HCT116 (cell line): ENCODE data around the gene DDR2. TPM values are rescaled to one million over a fixed set of nuclear protein-coding genes. Genes with fewer than 3 reads are reported as not detected.

Source experiments
- ATAC-seq: fragments of 200-7000 bp; cut with Tn5 transposase; 2 replicates; pipeline ENCODE4 v1.9.1; 2020; ENCODE audit warnings: mild to moderate bottlenecking, moderate library complexity
- BruUV-seq: library from RNA; stranded (reverse); fragments of 400-500 nt; replicated peaks from 2 replicates; lab custom pipeline; 2021; lab: Mats Ljungman, UMichigan
- CTCF ChIA-PET: fragments of 300-600 bp; sonication (Branson Sonifier 250); formaldehyde crosslinking; loops from one replicate; lab custom pipeline; 2021; ENCODE audit warnings: antibody characterized with exemption; lab: Charles Lee
- POLR2A ChIA-PET: fragments of 300-600, 350-600 bp; sonication (Branson Sonifier 250); formaldehyde crosslinking; loops from one replicate; lab custom pipeline; 2021; ENCODE audit warnings: antibody characterized with exemption; lab: Charles Lee
- RAD21 ChIA-PET, 2 experiments: fragments of 300-600 bp; sonication (Branson Sonifier 250); formaldehyde crosslinking; loops; one replicate each; lab custom pipeline; 2023; ENCODE audit warnings: low total read pairs in 2 of 2; ENCODE audit not compliant: uncharacterized antibody in 2 of 2, unreplicated experiment in 2 of 2, low non-redundant PET in 1 of 2; lab: Charles Lee
- DNase-seq: peaks from one replicate; pipeline ENCODE4 v3.0.0-alpha.2; 2010; ENCODE audit warnings: low read depth, low spot score
- H2AFZ ChIP-seq: fragments of 200-600 bp; shearing (Covaris generic), sonication (generic); 2 replicates; pipeline ENCODE4 v1.6.1; 2017; ENCODE audit warnings: low read depth, mixed run types, mixed read lengths, antibody characterized with exemption, low read length; ENCODE audit not compliant: poor library complexity, severe bottlenecking
- H3K27ac ChIP-seq: 2 replicates; pipeline ENCODE4 v1.5.1; 2012; ENCODE audit warnings: low read depth, low read length
- H3K27me3 ChIP-seq: fragments of 200-600 bp; sonication (generic); 2 replicates; pipeline ENCODE4 v1.6.1; 2016; ENCODE audit warnings: mixed run types, low read length, mixed read lengths; ENCODE audit not compliant: insufficient read depth
- H3K36me3 ChIP-seq, 2 experiments: fragments of 200-500 bp in 1 of 2; fragments of 200-600 bp in 1 of 2; sonication (Bioruptor generic) in 1 of 2; sonication (generic) in 1 of 2; 2 replicates each; pipeline versions ENCODE4 v1.5.1 to v1.6.1; 2014 to 2016; ENCODE audit warnings: low read length in 2 of 2, inconsistent platforms in 1 of 2, mixed read lengths in 1 of 2, mixed run types in 1 of 2; ENCODE audit not compliant: insufficient read depth in 2 of 2, control insufficient read depth in 1 of 2
- H3K4me1 ChIP-seq, 2 experiments: fragments of 200-600 bp in 1 of 2; sonication (generic) in 1 of 2; 2 replicates each; pipeline versions ENCODE4 v1.5.1 to v1.6.1; 2012 to 2017; ENCODE audit warnings: low read length in 2 of 2, inconsistent platforms in 1 of 2, mild to moderate bottlenecking in 1 of 2, mixed read lengths in 1 of 2, mixed run types in 1 of 2, moderate library complexity in 1 of 2; ENCODE audit not compliant: insufficient read depth in 2 of 2, control insufficient read depth in 1 of 2
- H3K4me2 ChIP-seq: fragments of 200-600 bp; sonication (generic); 2 replicates; pipeline ENCODE4 v1.6.1; 2017; ENCODE audit warnings: mixed run types, low read length, mixed read lengths
- H3K4me3 ChIP-seq, 2 experiments: fragments of 200-600 bp in 1 of 2; sonication (generic) in 1 of 2; replicated peaks in 1 of 2; 2 replicates each; pipeline ENCODE4 v1.5.1; 2011 to 2016; ENCODE audit warnings: low read length in 2 of 2, control low read depth in 1 of 2, low read depth in 1 of 2, mild to moderate bottlenecking in 1 of 2, mixed read lengths in 1 of 2, mixed run types in 1 of 2
- H3K79me2 ChIP-seq: fragments of 200-600 bp; sonication (generic); 2 replicates; pipeline ENCODE4 v1.6.1; 2017; ENCODE audit warnings: mild to moderate bottlenecking, mixed run types, low read length, moderate library complexity, mixed read lengths; ENCODE audit not compliant: insufficient read depth
- H3K9ac ChIP-seq: fragments of 200-600 bp; sonication (generic); 2 replicates; pipeline ENCODE4 v1.6.1; 2016; ENCODE audit warnings: low read length, mixed read lengths
- H3K9me2 ChIP-seq: fragments of 200-600 bp; sonication (generic), shearing (Covaris generic); 2 replicates; pipeline ENCODE4 v1.6.1; 2017; ENCODE audit warnings: mixed run types, mild to moderate bottlenecking, moderate library complexity; ENCODE audit not compliant: insufficient read depth
- H3K9me3 ChIP-seq, 2 experiments: fragments of 200-500 bp in 1 of 2; fragments of 200-600 bp in 1 of 2; sonication (Bioruptor generic) in 1 of 2; sonication (generic) in 1 of 2; 2 replicates each; pipeline ENCODE4 v1.6.1; 2014 to 2017; ENCODE audit warnings: low read length in 2 of 2, mixed read lengths in 2 of 2, inconsistent platforms in 1 of 2, low read depth in 1 of 2, mild to moderate bottlenecking in 1 of 2, mixed run types in 1 of 2, moderate library complexity in 1 of 2; ENCODE audit not compliant: control insufficient read depth in 1 of 2, insufficient read depth in 1 of 2
- H4K20me1 ChIP-seq: fragments of 200-600 bp; sonication (generic), shearing (Covaris generic); 2 replicates; pipeline ENCODE4 v1.6.1; 2017; ENCODE audit warnings: mixed run types, mild to moderate bottlenecking, moderate library complexity; ENCODE audit not compliant: insufficient read depth
- CBX3 ChIP-seq: IDR thresholded peaks from 2 replicates; pipeline ENCODE4 v1.6.1; 2012; ENCODE audit warnings: low read depth
- EZH2 ChIP-seq: fragments of 200-600 bp; sonication (generic); IDR thresholded peaks from 2 replicates; pipeline ENCODE4 v1.6.1; 2017; ENCODE audit warnings: antibody characterized with exemption, mixed run types
- EZH2phosphoT487 ChIP-seq: fragments of 200-600 bp; IDR thresholded peaks from 2 replicates; pipeline ENCODE4 v1.6.1; 2018; ENCODE audit warnings: antibody characterized with exemption, borderline replicate concordance
- FOSL1 ChIP-seq: IDR thresholded peaks from 2 replicates; pipeline ENCODE4 v1.6.1; 2012; ENCODE audit warnings: low read depth
- JUND ChIP-seq: IDR thresholded peaks from 2 replicates; pipeline ENCODE4 v1.6.1; 2012
- POLR2A ChIP-seq: IDR thresholded peaks from 2 replicates; pipeline ENCODE4 v1.7.0; 2011; ENCODE audit warnings: borderline replicate concordance; ENCODE audit not compliant: insufficient read depth, insufficient read length; ENCODE audit errors: extremely low read depth
- ZFX ChIP-seq: fragments of 450-650 bp; IDR thresholded peaks from 2 replicates; pipeline ENCODE4 v1.6.1; 2017
- ZNF274 ChIP-seq: fragments of 200-500 bp; sonication (Bioruptor generic); IDR thresholded peaks from 2 replicates; pipeline ENCODE4 v1.6.1; 2014; ENCODE audit warnings: mild to moderate bottlenecking, low read depth, low read length, inconsistent platforms
- intact Hi-C: fragments of 100-400 bp; cut with micrococcal nuclease; formaldehyde crosslinking; loops from 2 replicates; pipeline ENCODE4 v1.10.0; 2022
- total RNA-seq: library from RNA; stranded (reverse); gene quantifications from one replicate; pipeline ENCODE4 v1.2.1, GENCODE V29; 2021; ENCODE audit not compliant: unreplicated experiment
- TF ChIP-seq, protein P1 (sequence below): IDR thresholded peaks from 2 replicates; pipeline ENCODE4 v1.6.1; 2012
- TF ChIP-seq, protein P2 (sequence below): IDR thresholded peaks from 2 replicates; pipeline ENCODE4 v1.6.1; 2012; ENCODE audit warnings: low read depth

DDR2 gene
- total RNA-seq, 1 experiment from 2014 or later, result 0.84 TPM

DNA sequence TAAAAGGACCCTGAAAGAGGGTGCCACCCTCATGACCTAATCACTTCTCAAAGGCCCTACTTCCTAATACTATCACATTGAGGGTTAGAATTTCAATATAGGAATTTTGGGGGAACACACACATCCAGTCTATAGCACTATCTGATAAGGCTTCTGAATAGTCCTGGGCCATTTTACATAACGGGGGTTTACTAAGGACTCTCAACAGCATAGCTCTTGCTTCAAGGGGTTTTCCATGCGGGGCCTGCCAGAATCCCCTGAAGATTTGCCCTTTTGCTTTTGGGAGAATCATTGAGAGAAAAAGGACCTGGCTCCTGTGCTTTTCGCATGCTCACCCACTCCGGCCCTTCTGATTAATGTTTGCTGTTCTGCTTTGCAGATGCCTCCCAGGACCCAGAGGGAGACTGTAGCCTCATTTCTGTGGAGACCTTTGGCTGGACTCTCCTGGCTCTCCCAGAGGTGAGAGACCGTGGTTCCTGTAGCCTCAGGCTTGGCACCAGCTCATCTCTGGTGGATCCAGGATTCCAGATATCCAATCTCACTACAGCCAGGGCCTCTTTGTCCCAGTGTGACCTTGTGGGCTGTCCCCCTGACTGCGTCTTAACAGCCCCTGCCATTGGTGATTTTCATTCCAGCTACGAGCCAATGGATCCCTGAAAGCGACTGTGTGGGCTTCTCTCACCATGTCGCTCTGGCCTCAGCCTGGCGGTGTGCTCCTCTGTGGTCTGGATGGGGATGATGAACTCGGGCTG, 72.6 kb downstream of the DDR2 start:
- Histone ChIP-seq H3K27ac (no peak overlapping the region), H2AFZ (no peak overlapping the region), H3K9me3 (no peaks in the 10 kb centered on the region), H3K27me3 (no peaks in the 10 kb centered on the region; the same call in 1 of the 2 replicates), H4K20me1 (no peaks in the 10 kb centered on the region), H3K4me1 (no peaks in the 10 kb centered on the region), H3K4me3 (no peak overlapping the region), H3K4me2 (no peak overlapping the region), H3K9ac (no peak overlapping the region), H3K79me2 (no peaks in the 10 kb centered on the region), H3K36me3 (no peaks in the 10 kb centered on the region), H3K9me2 (no peaks in the 10 kb centered on the region)
- intact Hi-C loops, result no loop called here
- CTCF ChIA-PET, result no interaction called here
- DNase-seq (no peak), ATAC-seq (no peak)
- RAD21 ChIA-PET, result no interaction called here
- TF ChIP-seq ZFX (no peak), FOSL1 (no peak), EZH2phosphoT487 (no peak), EZH2 (no peak), JUND (no peak), ZNF274 (no peak)
- POLR2A ChIA-PET, result no interaction called here
- no TSS peak for BruUV-seq

DNA sequence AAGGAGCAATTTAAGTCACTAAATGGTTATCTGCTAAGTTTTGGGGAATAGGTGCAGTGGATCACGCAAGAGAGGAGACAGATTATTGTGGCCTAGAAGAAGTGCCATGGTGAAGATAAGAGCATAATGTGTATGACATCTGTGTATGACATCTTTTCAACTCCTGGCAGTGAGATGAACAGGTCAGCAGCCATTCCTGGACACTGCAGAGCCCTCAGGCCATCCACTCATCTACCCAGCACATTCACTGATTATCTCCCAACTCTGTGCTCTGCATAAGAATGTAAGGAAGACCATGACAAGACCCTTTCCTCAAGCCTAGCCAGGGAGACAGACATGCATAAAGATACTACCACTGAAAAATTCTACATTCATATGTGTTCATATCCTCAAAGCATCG, 73.7 kb downstream of the DDR2 start:
- no peak for TF ChIP-seq EZH2phosphoT487
- no peak for TF ChIP-seq POLR2A
- TF ChIP-seq, protein P1, sequence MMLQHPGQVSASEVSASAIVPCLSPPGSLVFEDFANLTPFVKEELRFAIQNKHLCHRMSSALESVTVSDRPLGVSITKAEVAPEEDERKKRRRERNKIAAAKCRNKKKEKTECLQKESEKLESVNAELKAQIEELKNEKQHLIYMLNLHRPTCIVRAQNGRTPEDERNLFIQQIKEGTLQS, result no peak
- TF ChIP-seq, protein P2, sequence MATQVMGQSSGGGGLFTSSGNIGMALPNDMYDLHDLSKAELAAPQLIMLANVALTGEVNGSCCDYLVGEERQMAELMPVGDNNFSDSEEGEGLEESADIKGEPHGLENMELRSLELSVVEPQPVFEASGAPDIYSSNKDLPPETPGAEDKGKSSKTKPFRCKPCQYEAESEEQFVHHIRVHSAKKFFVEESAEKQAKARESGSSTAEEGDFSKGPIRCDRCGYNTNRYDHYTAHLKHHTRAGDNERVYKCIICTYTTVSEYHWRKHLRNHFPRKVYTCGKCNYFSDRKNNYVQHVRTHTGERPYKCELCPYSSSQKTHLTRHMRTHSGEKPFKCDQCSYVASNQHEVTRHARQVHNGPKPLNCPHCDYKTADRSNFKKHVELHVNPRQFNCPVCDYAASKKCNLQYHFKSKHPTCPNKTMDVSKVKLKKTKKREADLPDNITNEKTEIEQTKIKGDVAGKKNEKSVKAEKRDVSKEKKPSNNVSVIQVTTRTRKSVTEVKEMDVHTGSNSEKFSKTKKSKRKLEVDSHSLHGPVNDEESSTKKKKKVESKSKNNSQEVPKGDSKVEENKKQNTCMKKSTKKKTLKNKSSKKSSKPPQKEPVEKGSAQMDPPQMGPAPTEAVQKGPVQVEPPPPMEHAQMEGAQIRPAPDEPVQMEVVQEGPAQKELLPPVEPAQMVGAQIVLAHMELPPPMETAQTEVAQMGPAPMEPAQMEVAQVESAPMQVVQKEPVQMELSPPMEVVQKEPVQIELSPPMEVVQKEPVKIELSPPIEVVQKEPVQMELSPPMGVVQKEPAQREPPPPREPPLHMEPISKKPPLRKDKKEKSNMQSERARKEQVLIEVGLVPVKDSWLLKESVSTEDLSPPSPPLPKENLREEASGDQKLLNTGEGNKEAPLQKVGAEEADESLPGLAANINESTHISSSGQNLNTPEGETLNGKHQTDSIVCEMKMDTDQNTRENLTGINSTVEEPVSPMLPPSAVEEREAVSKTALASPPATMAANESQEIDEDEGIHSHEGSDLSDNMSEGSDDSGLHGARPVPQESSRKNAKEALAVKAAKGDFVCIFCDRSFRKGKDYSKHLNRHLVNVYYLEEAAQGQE, result no peak
- no peak for TF ChIP-seq CBX3
- no peaks in the 10 kb centered on the region for H3K36me3 ChIP-seq
- H3K27ac ChIP-seq, result no peak overlapping the region
- H3K4me2 ChIP-seq, result no peak overlapping the region
- H3K4me3 ChIP-seq, result no peak overlapping the region
- H3K9me3 ChIP-seq, result no peaks in the 10 kb centered on the region
- ATAC-seq (no peak), DNase-seq (no peak)
- no peak overlapping the region for H2AFZ ChIP-seq
- H3K27me3 ChIP-seq, result no peaks in the 10 kb centered on the region; the same call in 1 of the 2 replicates
- intact Hi-C loops, result no loop called here
- ChIA-PET CTCF (no interaction called here), POLR2A (no interaction called here), RAD21 (no interaction called here)
- no peaks in the 10 kb centered on the region for H3K4me1 ChIP-seq
- H3K79me2 ChIP-seq, result no peaks in the 10 kb centered on the region
- no peaks in the 10 kb centered on the region for H4K20me1 ChIP-seq
- BruUV-seq, result no TSS peak
- no peaks in the 10 kb centered on the region for H3K9me2 ChIP-seq
- H3K9ac ChIP-seq, result no peak overlapping the region
